Mucosa of descending colon (tissue), 3 donors: ENCODE measurements around the gene HIGD1B. TPM values are rescaled to one million over a fixed set of nuclear protein-coding genes. Genes with fewer than 3 reads are reported as not detected.

Experiments used
- ATAC-seq: fragments of 200-7000 bp; cut with Tn5 transposase; one replicate; pipeline ENCODE4 v1.9.1; 2020; ENCODE audit warnings: mild to moderate bottlenecking, moderate library complexity
- DNase-seq, 3 donors: peaks; one replicate each; pipeline ENCODE4 v3.0.0-alpha.2; 2020
- H3K36me3 ChIP-seq: fragments of 200-600 bp; one replicate; pipeline ENCODE4 v1.8.0; 2021; ENCODE audit warnings: low read depth, mild to moderate bottlenecking
- H3K4me1 ChIP-seq: fragments of 200-600 bp; one replicate; pipeline ENCODE4 v1.8.0; 2021; ENCODE audit warnings: low read depth, mild to moderate bottlenecking
- H3K4me3 ChIP-seq: fragments of 200-600 bp; one replicate; pipeline ENCODE4 v1.8.0; 2021; ENCODE audit warnings: mild to moderate bottlenecking
- H3K9me3 ChIP-seq: fragments of 200-600 bp; one replicate; pipeline ENCODE4 v1.8.0; 2021; ENCODE audit warnings: mild to moderate bottlenecking
- intact Hi-C, 2 donors: fragments of 100-400 bp; cut with DNase I in 1 of 2; cut with micrococcal nuclease in 1 of 2; formaldehyde crosslinking; loops; one replicate each; pipeline versions ENCODE4 v1.11.0 to v1.11.1; 2022; cut with DNase I, micrococcal nuclease
- total RNA-seq, 3 donors: library from RNA; stranded (reverse); fragmentation: NEBNext Ultra II Directional in 2 of 3; extraction: Animal tissue kit (Norgen Biotek cat#: 25700) in 2 of 3; gene quantifications; one replicate each; pipeline versions ENCODE4 v1.2.1 to v1.2.4, GENCODE V29; 2021 to 2023
- TF ChIP-seq, protein P1 (sequence below): fragments of 200-600 bp; IDR thresholded peaks from one replicate; pipeline ENCODE4 v1.8.0; 2022; ENCODE audit warnings: antibody characterized with exemption, mild to moderate bottlenecking
- donor health status: DM: no; HTN: no; CAD: no; lungs with moderate emphysema.
- donor health status: DM: no; HTN: no; CAD: no.
- donor health status: DM: no; HTN: yes; CAD: no.

Gene HIGD1B
- total RNA-seq, 3 donors from 2014 or later = 1.6 TPM; not detected in 2

DNA sequence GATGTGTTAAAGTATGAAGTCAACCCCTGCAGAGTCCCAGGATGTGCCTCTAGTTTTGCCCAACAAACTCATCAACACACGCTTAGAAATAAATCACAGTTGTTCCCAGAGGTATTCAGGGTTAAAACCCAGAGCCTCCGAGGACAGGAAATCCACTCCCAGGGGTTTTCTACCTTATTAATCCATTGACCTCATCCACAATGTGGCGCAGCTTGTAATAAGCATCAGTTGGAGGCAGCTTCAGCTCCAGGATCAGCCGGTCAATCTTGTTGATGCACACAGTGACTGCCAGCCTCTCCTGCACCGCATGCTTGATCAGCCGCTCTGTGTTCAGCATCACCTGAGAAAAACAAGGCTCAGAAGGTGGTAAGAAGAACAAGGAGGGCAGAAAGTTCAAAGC, 28.1 kb downstream of the HIGD1B start:
- ATAC-seq = no peak
- intact Hi-C loops = no loop called here
- TF ChIP-seq, protein P1, sequence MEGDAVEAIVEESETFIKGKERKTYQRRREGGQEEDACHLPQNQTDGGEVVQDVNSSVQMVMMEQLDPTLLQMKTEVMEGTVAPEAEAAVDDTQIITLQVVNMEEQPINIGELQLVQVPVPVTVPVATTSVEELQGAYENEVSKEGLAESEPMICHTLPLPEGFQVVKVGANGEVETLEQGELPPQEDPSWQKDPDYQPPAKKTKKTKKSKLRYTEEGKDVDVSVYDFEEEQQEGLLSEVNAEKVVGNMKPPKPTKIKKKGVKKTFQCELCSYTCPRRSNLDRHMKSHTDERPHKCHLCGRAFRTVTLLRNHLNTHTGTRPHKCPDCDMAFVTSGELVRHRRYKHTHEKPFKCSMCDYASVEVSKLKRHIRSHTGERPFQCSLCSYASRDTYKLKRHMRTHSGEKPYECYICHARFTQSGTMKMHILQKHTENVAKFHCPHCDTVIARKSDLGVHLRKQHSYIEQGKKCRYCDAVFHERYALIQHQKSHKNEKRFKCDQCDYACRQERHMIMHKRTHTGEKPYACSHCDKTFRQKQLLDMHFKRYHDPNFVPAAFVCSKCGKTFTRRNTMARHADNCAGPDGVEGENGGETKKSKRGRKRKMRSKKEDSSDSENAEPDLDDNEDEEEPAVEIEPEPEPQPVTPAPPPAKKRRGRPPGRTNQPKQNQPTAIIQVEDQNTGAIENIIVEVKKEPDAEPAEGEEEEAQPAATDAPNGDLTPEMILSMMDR = no peak

DNA sequence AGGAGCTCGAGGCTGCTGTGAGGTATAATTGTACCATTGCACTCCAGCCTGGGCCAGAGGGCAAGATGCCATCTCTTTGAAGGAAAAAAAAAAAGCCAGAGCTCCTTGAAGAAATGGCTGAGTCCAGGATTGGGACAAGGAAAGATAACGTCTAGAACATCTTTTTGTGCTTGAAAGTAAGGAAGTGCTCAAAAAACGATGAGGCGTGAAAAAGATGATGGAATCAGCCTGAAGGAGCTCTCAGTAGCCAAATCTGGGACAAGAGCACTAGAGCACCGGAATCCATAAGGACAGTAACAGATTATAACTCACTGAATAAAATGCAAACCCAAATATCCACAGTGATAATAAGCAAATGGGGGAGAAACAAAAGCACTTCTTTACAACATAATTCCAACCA, 29.4 kb downstream of the HIGD1B start:
- no peaks in the 10 kb centered on the region for H3K4me1 ChIP-seq
- no peak for ATAC-seq
- intact Hi-C loops = no loop called here
- H3K4me3 ChIP-seq = no peak overlapping the region
- DNase-seq = no peak
- peaks cover 26% of the 10 kb centered on the region for H3K36me3 ChIP-seq
- H3K9me3 ChIP-seq = no peaks in the 10 kb centered on the region
- TF ChIP-seq, protein P1 = no peak

More for the DNA sequence above, 28.1 kb downstream of the HIGD1B start:
- DNase-seq = no peak
- no peak overlapping the region for H3K4me3 ChIP-seq
- H3K9me3 ChIP-seq = no peaks in the 10 kb centered on the region
- H3K4me1 ChIP-seq = no peaks in the 10 kb centered on the region
- H3K36me3 ChIP-seq = peaks cover 26% of the 10 kb centered on the region

DNA sequence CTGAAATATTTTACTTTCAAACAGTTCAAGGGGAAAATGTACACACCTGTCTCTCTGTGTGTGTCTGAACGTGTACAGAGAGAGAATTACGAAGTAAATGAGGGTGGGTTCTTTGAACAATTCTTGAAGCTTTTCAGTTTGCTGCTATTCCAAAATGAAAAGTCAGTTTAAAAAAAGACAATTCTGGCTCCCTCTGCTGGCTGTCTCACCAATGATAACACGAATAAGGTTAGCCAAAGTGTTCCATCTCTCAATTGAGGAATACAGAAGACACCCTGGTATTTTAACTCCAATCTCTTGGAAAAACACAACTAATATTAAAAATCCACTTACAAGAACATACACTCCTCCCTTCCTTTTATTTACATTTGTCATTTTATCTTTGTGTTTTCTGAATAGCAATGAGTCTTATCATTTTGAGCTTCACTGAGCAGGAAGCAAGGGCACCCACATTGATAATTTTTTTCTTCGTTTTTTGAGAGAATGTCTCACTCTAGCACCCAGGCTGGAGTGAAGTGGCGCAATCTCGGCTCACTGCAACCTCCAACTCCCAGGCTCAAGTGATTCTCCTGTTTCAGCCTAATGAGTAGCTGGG, 31.0 kb downstream of the HIGD1B start:
- H3K4me3 ChIP-seq = no peak overlapping the region
- TF ChIP-seq, protein P1 = no peak
- ATAC-seq (no peak), DNase-seq (peak in 1 of 3 donors; percentile 56)
- H3K9me3 ChIP-seq = no peaks in the 10 kb centered on the region
- intact Hi-C loops = no loop called here
- no peaks in the 10 kb centered on the region for H3K4me1 ChIP-seq
- peaks cover 30% of the 10 kb centered on the region for H3K36me3 ChIP-seq

DNA sequence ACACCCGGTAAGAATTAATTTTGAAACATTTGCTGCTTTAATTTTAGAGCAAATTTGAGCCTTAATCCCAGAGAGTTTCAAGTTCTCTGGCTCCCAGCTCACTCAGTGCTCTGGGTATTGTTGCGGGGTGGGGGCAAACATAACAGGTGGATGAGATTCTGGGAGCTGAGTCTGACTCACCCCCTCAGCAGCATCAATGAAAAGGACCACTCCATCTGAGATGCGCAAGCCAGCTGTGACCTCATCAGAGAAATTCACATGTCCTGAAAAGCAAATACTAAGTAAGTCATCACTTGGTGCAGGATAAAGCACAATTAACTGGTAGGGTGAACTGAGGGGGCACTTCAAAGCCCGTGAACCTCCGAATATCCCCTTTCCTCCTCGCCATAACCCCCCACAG, 31.7 kb downstream of the HIGD1B start:
- Histone ChIP-seq H3K4me3 (no peak overlapping the region), H3K4me1 (no peaks in the 10 kb centered on the region), H3K9me3 (no peaks in the 10 kb centered on the region), H3K36me3 (peaks cover 28% of the 10 kb centered on the region)
- TF ChIP-seq, protein P1 = no peak
- intact Hi-C loops = no loop called here
- DNase-seq = no peak
- no peak for ATAC-seq

DNA sequence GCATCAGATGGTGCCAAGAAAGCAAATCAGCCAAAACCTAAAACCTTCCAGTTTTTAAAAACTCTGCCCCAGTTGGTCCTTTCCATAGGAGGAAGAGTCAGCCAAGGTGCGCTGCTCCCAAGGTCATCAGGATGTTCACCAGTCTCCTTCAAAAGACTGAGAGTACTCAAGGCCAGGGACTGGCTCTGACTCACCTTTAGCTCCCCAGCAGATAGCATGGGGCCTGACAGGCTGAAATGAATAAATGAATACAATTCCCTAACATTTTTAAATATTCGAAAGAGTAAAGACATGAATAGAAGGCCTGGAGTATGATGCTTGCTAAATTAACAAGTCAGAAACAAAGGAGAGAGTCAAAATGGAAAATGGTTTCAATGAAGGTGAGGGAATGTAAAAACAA, 32.4 kb downstream of the HIGD1B start:
- peaks cover 22% of the 10 kb centered on the region for H3K36me3 ChIP-seq
- ATAC-seq = no peak
- no peak overlapping the region for H3K4me3 ChIP-seq
- no peak for DNase-seq
- TF ChIP-seq, protein P1 = no peak
- no peaks in the 10 kb centered on the region for H3K4me1 ChIP-seq
- H3K9me3 ChIP-seq = no peaks in the 10 kb centered on the region
- intact Hi-C loops = no loop called here

DNA sequence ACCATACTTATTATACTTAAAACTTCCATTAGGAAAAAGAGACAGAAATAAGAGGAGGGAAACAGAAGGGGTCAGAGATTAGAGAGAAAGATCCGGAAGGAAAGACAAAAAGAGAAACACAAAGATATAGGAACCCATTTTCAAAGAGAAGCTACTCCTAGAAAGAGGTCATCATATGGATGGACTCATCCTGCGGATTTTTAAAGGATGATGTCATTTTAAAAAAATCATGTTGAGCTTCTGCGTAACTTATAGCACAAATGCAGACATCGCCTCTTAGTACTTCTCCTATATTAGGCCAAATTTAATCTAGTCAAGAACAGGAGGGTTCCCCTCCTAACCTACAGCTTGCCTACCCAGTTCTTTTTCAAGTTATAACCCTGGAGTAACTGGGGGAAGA, 33.5 kb downstream of the HIGD1B start:
- DNase-seq = no peak
- TF ChIP-seq, protein P1 = no peak
- intact Hi-C loops = no loop called here
- Histone ChIP-seq H3K36me3 (peaks cover 21% of the 10 kb centered on the region), H3K4me3 (no peak overlapping the region), H3K9me3 (no peaks in the 10 kb centered on the region), H3K4me1 (no peaks in the 10 kb centered on the region)
- ATAC-seq = no peak
